Liver (tissue), 3 donors: ENCODE results near the gene HTR3A.

Experiments
- CTCF ChIP-seq: fragments of 150-350 bp; IDR thresholded peaks from 2 replicates; pipeline ENCODE4 v1.5.1; 2017; ENCODE audit warnings: improper control_type of control experiment, low read depth, low read length; ENCODE audit not compliant: missing input control
- EGR1 ChIP-seq, 2 donors: IDR thresholded peaks; 2 replicates each; pipeline ENCODE4 v1.6.1; 2016 to 2018; ENCODE audit warnings: antibody characterized with exemption in 2 of 2, low read depth in 2 of 2
- HNF4A ChIP-seq, 2 donors: conservative IDR thresholded peaks; 2 replicates each; pipeline ENCODE4 v1.6.1; 2016; ENCODE audit warnings: antibody characterized with exemption in 2 of 2, mild to moderate bottlenecking in 2 of 2
- donor health status: healthy.
- donor health status: healthy.

- no peak for TF ChIP-seq CTCF
- no peak for TF ChIP-seq HNF4A (conservative IDR thresholded peaks at IDR 0.05)
- TF ChIP-seq EGR1 (IDR thresholded peaks at IDR 0.05; ENCODE audit: low read depth in 2 of 2), result no peak
Observed at GRCh38 chr11:113926273-113927197, 48.4 kb upstream of the HTR3A start.
